Activated B cell treated with CpG ODN at 0.5 μM for 24 hours (primary cell): Measurements from ENCODE around the gene SLC17A9. TPM values are rescaled to one million over a fixed set of nuclear protein-coding genes. Genes with fewer than 3 reads are reported as not detected.
"Not testable (repeated sequence)": the region's sequence is repeated elsewhere in the genome, so short reads cannot be mapped to it uniquely, and the experiment has no call there.

Source experiments
- ATAC-seq: fragments of 200-7000 bp; cut with Tn5 transposase; one replicate; pipeline ENCODE4 v1.10.0; 2021; ENCODE audit warnings: low read depth, mild to moderate bottlenecking, moderate library complexity
- CTCF ChIA-PET: fragments of 350-600 bp; sonication (Branson Sonifier 250); formaldehyde crosslinking; loops from one replicate; lab custom pipeline; 2021; ENCODE audit warnings: antibody characterized with exemption; lab: Charles Lee
- POLR2A ChIA-PET: fragments of 350-600 bp; sonication (Branson Sonifier 250); formaldehyde crosslinking; loops from one replicate; lab custom pipeline; 2021; ENCODE audit warnings: antibody characterized with exemption; lab: Charles Lee
- DNase-seq: peaks from one replicate; pipeline ENCODE4 v3.0.0; 2022
- H3K27ac Mint-ChIP-seq: one replicate; pipeline ENCODE4 v1.8.0; 2020; ENCODE audit warnings: mixed read lengths
- H3K27me3 Mint-ChIP-seq: one replicate; pipeline ENCODE4 v1.8.0; 2021; ENCODE audit warnings: mixed read lengths
- H3K36me3 Mint-ChIP-seq: one replicate; pipeline ENCODE4 v1.8.0; 2021; ENCODE audit warnings: low read depth, mixed read lengths
- H3K4me1 Mint-ChIP-seq: one replicate; pipeline ENCODE4 v1.8.0; 2021; ENCODE audit warnings: mixed read lengths
- H3K4me3 Mint-ChIP-seq: one replicate; pipeline ENCODE4 v1.8.0; 2020; ENCODE audit warnings: mild to moderate bottlenecking, mixed read lengths
- H3K9me3 Mint-ChIP-seq: one replicate; pipeline ENCODE4 v1.8.0; 2020; ENCODE audit warnings: mixed read lengths
- CTCF ChIP-seq: fragments of 200-600 bp; IDR thresholded peaks from one replicate; pipeline ENCODE4 v1.8.0; 2022; ENCODE audit warnings: antibody characterized with exemption, mild to moderate bottlenecking
- intact Hi-C: fragments of 100-400 bp; cut with micrococcal nuclease; formaldehyde crosslinking; loops from one replicate; pipeline ENCODE4 v1.15.1; 2024
- total RNA-seq: library from RNA; stranded (reverse); gene quantifications from 2 replicates; pipeline ENCODE4 v1.2.3, GENCODE V29; 2022

The SLC17A9 gene
- total RNA-seq, 1 donor from 2014 or later, result 47.6 TPM

- Mint-ChIP-seq H3K4me1 (peaks cover 92% of the 10 kb centered on the region), H3K27ac (peak overlapping the region; percentile 63), H3K27me3 (no peaks in the 10 kb centered on the region), H3K36me3 (peaks cover 12% of the 10 kb centered on the region), H3K9me3 (no peaks in the 10 kb centered on the region), H3K4me3 (peak overlapping the region; percentile 63)
- intact Hi-C loops, result loop anchor here (10.0 kb wide), 1 partner anchor 295 kb away; no protein-coding TSS in a partner anchor
- no peak for ATAC-seq
- ChIA-PET POLR2A (interaction anchor here (1.4 to 3.8 kb wide), 2 partner anchors 17 to 34 kb away, joined by 3 to 15 read pairs; no protein-coding TSS in a partner anchor), CTCF (interaction anchor here (1.0 to 4.7 kb wide), 2 partner anchors 19 to 70 kb away, joined by 3 to 26 read pairs; no protein-coding TSS in a partner anchor)
- no peak for TF ChIP-seq CTCF
- no peak for DNase-seq
Measured at GRCh38 chr20:62920039-62920645, 32.4 kb upstream of the SLC17A9 start.

- TF ChIP-seq CTCF, result no peak
- intact Hi-C loops, result loop anchor here (1.0 to 10.0 kb wide), 2 partner anchors 21 to 296 kb away; no protein-coding TSS in a partner anchor
- Mint-ChIP-seq H3K36me3 (peaks cover 13% of the 10 kb centered on the region), H3K27ac (peak overlapping the region; percentile 65), H3K4me1 (peaks cover 87% of the 10 kb centered on the region), H3K4me3 (peak overlapping the region; percentile 69), H3K27me3 (no peaks in the 10 kb centered on the region), H3K9me3 (no peaks in the 10 kb centered on the region)
- ChIA-PET CTCF (interaction anchor here (1.0 kb wide), 1 partner anchor 72 kb away, joined by 3 read pairs; no protein-coding TSS in a partner anchor), POLR2A (interaction anchor here (1.1 to 3.8 kb wide), 2 partner anchors 33 to 59 kb away, joined by 3 to 15 read pairs; no protein-coding TSS in a partner anchor)
- no peak for DNase-seq
- peak; percentile 53 for ATAC-seq
Measured at GRCh38 chr20:62921119-62921687, 31.3 kb upstream of the SLC17A9 start.

GRCh38 chr20:62922451-62922921 is 30.0 kb upstream of the SLC17A9 start:
- H3K36me3 Mint-ChIP-seq, result peaks cover 6% of the 10 kb centered on the region
- ChIA-PET CTCF (no interaction called here), POLR2A (interaction anchor here (0.6 kb wide), 1 partner anchor 14 kb away, joined by 4 read pairs; no protein-coding TSS in a partner anchor)
- H3K27me3 Mint-ChIP-seq, result no peaks in the 10 kb centered on the region
- no peak for TF ChIP-seq CTCF
- ATAC-seq (no peak), DNase-seq (no peak)
- H3K9me3 Mint-ChIP-seq, result no peaks in the 10 kb centered on the region
- H3K27ac Mint-ChIP-seq, result peak overlapping the region; percentile 72
- H3K4me3 Mint-ChIP-seq, result peak overlapping the region; percentile 59
- H3K4me1 Mint-ChIP-seq, result peaks cover 86% of the 10 kb centered on the region
- intact Hi-C loops, result loop anchor here (10.0 kb wide), 1 partner anchor 298 kb away; no protein-coding TSS in a partner anchor

- Mint-ChIP-seq H3K4me1 (peaks cover 86% of the 10 kb centered on the region), H3K27ac (peak overlapping the region; percentile 72), H3K4me3 (peak overlapping the region; percentile 59)
- H3K27me3 Mint-ChIP-seq, DNase-seq, ATAC-seq, H3K36me3 Mint-ChIP-seq, CTCF ChIA-PET, H3K9me3 Mint-ChIP-seq: not testable (repeated sequence)
- POLR2A ChIA-PET, result interaction anchor here (0.5 kb wide), 1 partner anchor 22 kb away, joined by 5 read pairs; no protein-coding TSS in a partner anchor
- intact Hi-C loops, result loop anchor here (10.0 kb wide), 1 partner anchor 298 kb away; no protein-coding TSS in a partner anchor
Measured at GRCh38 chr20:62923059-62923668, 29.3 kb upstream of the SLC17A9 start.

GRCh38 chr20:62923669-62924441 is 28.7 kb upstream of the SLC17A9 start:
- Mint-ChIP-seq H3K4me3 (peak overlapping the region; percentile 97), H3K9me3 (no peaks in the 10 kb centered on the region), H3K27me3 (no peaks in the 10 kb centered on the region), H3K27ac (peak overlapping the region; percentile 30), H3K4me1 (peaks cover 86% of the 10 kb centered on the region), H3K36me3 (peaks cover 4% of the 10 kb centered on the region)
- DNase-seq, result no peak
- intact Hi-C loops, result loop anchor here (10.0 kb wide), 1 partner anchor 299 kb away; no protein-coding TSS in a partner anchor
- TF ChIP-seq CTCF, result no peak
- ATAC-seq, result no peak
- POLR2A ChIA-PET, result interaction anchor here (0.5 to 5.0 kb wide), 3 partner anchors 10 to 30 kb away, joined by 3 to 44 read pairs (median 5); partner anchors contain the start of gene SLC17A9
- CTCF ChIA-PET, result no interaction called here
